ENCODE data around the gene CD70. TPM values are rescaled to one million over a fixed set of nuclear protein-coding genes. Genes with fewer than 3 reads are reported as not detected.

Gene CD70
- total and polyA plus RNA-seq, 2 of the 8 experiments (the other 6 are each of a cell fraction or from before 2014, with no cell fraction given): 1.3 to 12.0 TPM

GRCh38 chr19:6586726-6587092, 4.2 kb downstream of the CD70 start:
- peak overlapping the region; percentile 93 for H3K18ac ChIP-seq (ENCODE audit: extremely low read depth, low read length)
- no peak overlapping the region for H4K5ac ChIP-seq (ENCODE audit: insufficient read length, low read depth, low read length)
- DNase-seq (ENCODE audit: low read depth in 1 of 2, low spot score in 2 of 2): no peak
- CTCF ChIA-PET (ENCODE audit: partially characterized antibody): interaction anchor here (0.9 to 1.7 kb wide), 8 partner anchors 13 to 150 kb away, joined by 3 to 8 read pairs (median 3); no protein-coding TSS in a partner anchor
- H3K4me2 ChIP-seq (ENCODE audit: insufficient read depth in 1 of 2, low read depth in 2 of 2, low read length in 2 of 2): peak overlapping the region; percentile 74 to 96
- peaks cover 17% of the 10 kb centered on the region for H3K23me2 ChIP-seq (ENCODE audit: low read depth, low read length)
- H3K36me3 ChIP-seq (ENCODE audit: control insufficient read depth in 2 of 4, insufficient read depth in 4 of 4, low read length in 3 of 4): no peaks in the 10 kb centered on the region
- peak overlapping the region; percentile 54 to 66 (median 58); a peak in 7 of 8 replicates for H3K4me3 ChIP-seq (ENCODE audit: extremely low read depth in 1 of 4, insufficient read depth in 2 of 4, low read depth in 3 of 4, low read length in 4 of 4)
- no peak overlapping the region for H3K23ac ChIP-seq (ENCODE audit: insufficient read length)
- TF ChIP-seq CTBP2 (IDR thresholded peaks at IDR 0.05; ENCODE audit: borderline replicate concordance, insufficient read depth, insufficient read length, low read length) (no peak), TAF1 (IDR thresholded peaks at IDR 0.05; ENCODE audit: low read depth, low read length) (no peak), ASH2L (IDR thresholded peaks at IDR 0.05; ENCODE audit: low read length) (no peak)
- POLR2A ChIA-PET (ENCODE audit: partially characterized antibody): interaction anchor here (0.8 to 4.3 kb wide), 5 partner anchors 17 to 70 kb away, joined by 3 to 72 read pairs (median 3); partner anchors contain the start of gene TNFSF9
- H2BK20ac ChIP-seq (ENCODE audit: low read length): peak overlapping the region; percentile 24
- FAIRE-seq: no peak
- 0 out of 7 replicates have a peak overlapping the region, but pooled peaks of 1 of the 4 experiments have one; percentile 1 for H3K9ac ChIP-seq (replicated peaks in 1 of 4; ENCODE audit: extremely low read depth in 1 of 4, low read depth in 3 of 4, low read length in 3 of 4)
- no peaks in the 10 kb centered on the region for H3K9me3 ChIP-seq (ENCODE audit: insufficient read depth in 2 of 2, low read depth in 1 of 2, low read length in 1 of 2)
- peak overlapping the region; percentile 98 for H2BK12ac ChIP-seq (ENCODE audit: low read depth, low read length)
- peak overlapping the region; percentile 17 for H3K4ac ChIP-seq (replicated peaks; ENCODE audit: insufficient read length, low read depth, low read length)
- H2BK15ac ChIP-seq (ENCODE audit: low read length): peak overlapping the region; percentile 73; the same call in 1 of the 2 replicates
- no peak overlapping the region for H3K27ac ChIP-seq (ENCODE audit: low read depth, low read length)
- no peaks in the 10 kb centered on the region for H3K79me1 ChIP-seq (ENCODE audit: low read depth, low read length)
- peak overlapping the region; percentile 79; the same call in 1 of the 2 replicates for H2AK5ac ChIP-seq (ENCODE audit: low read depth, low read length)
- H3K14ac ChIP-seq (ENCODE audit: insufficient read length): no peak overlapping the region
- H4K91ac ChIP-seq (replicated peaks; ENCODE audit: insufficient read length, low read length): peak overlapping the region; percentile 70
- no peak overlapping the region for H2BK120ac ChIP-seq (replicated peaks; ENCODE audit: low read depth, low read length)
- H3K27me3 ChIP-seq (replicated peaks in 1 of 4; ENCODE audit: control insufficient read depth in 3 of 4, extremely low read depth in 1 of 4, insufficient read depth in 3 of 4, low read length in 3 of 4): peaks cover 29 to 62% (median 56%) of the 10 kb centered on the region in 4 experiments
- H3K79me2 ChIP-seq (ENCODE audit: control insufficient read depth in 1 of 2, insufficient read depth in 2 of 2, low read length in 2 of 2): no peaks in the 10 kb centered on the region
- H3K4me1 ChIP-seq (replicated peaks in 1 of 4; ENCODE audit: control insufficient read depth in 3 of 4, insufficient read depth in 4 of 4, low read length in 3 of 4): peaks cover 0 to 16% (median 8%) of the 10 kb centered on the region in 4 experiments
- no peak overlapping the region for H4K8ac ChIP-seq (ENCODE audit: extremely low read depth, insufficient read depth, low read length)
- peaks cover 2 to 3% of the 10 kb centered on the region in 2 experiments for H4K20me1 ChIP-seq (replicated peaks in 1 of 2; ENCODE audit: control insufficient read depth in 1 of 2, insufficient read depth in 2 of 2, low read length in 2 of 2)
- peak overlapping the region; percentile 74; the same call in 1 of the 2 replicates for H2BK5ac ChIP-seq (ENCODE audit: low read depth, low read length)
- 8% methylated on average over 4 of the region's 4 CpGs; no CpG with 5 or more reads in 1 of the 2 experiments for WGBS, 2 experiments (ENCODE audit: extremely low coverage in 1 of 2, insufficient coverage in 1 of 2, insufficient read length in 1 of 2, insufficient replicate concordance in 2 of 2, low coverage in 1 of 2, low lambda C conversion rate in 2 of 2, missing lambda C conversion rate in 1 of 2)
- H2AFZ ChIP-seq (ENCODE audit: low read length): peak overlapping the region; percentile 98
- H3K56ac ChIP-seq (replicated peaks; ENCODE audit: insufficient read length, low read depth, low read length): no peak overlapping the region
